HCT116 (cell line): ENCODE results near the gene AKAP1. TPM values are rescaled to one million over a fixed set of nuclear protein-coding genes. Genes with fewer than 3 reads are reported as not detected.

Experiments
- ATAC-seq: fragments of 200-7000 bp; cut with Tn5 transposase; 2 replicates; pipeline ENCODE4 v1.9.1; 2020; ENCODE audit warnings: mild to moderate bottlenecking, moderate library complexity
- BruUV-seq: library from RNA; stranded (reverse); fragments of 400-500 nt; replicated peaks from 2 replicates; lab custom pipeline; 2021; lab: Mats Ljungman, UMichigan
- CTCF ChIA-PET: fragments of 300-600 bp; sonication (Branson Sonifier 250); formaldehyde crosslinking; loops from one replicate; lab custom pipeline; 2021; ENCODE audit warnings: antibody characterized with exemption; lab: Charles Lee
- POLR2A ChIA-PET: fragments of 300-600, 350-600 bp; sonication (Branson Sonifier 250); formaldehyde crosslinking; loops from one replicate; lab custom pipeline; 2021; ENCODE audit warnings: antibody characterized with exemption; lab: Charles Lee
- RAD21 ChIA-PET, 2 experiments: fragments of 300-600 bp; sonication (Branson Sonifier 250); formaldehyde crosslinking; loops; one replicate each; lab custom pipeline; 2023; ENCODE audit warnings: low total read pairs in 2 of 2; ENCODE audit not compliant: uncharacterized antibody in 2 of 2, unreplicated experiment in 2 of 2, low non-redundant PET in 1 of 2; lab: Charles Lee
- DNase-seq: peaks from one replicate; pipeline ENCODE4 v3.0.0-alpha.2; 2010; ENCODE audit warnings: low read depth, low spot score
- H2AFZ ChIP-seq: fragments of 200-600 bp; shearing (Covaris generic), sonication (generic); 2 replicates; pipeline ENCODE4 v1.6.1; 2017; ENCODE audit warnings: low read depth, mixed run types, mixed read lengths, antibody characterized with exemption, low read length; ENCODE audit not compliant: poor library complexity, severe bottlenecking
- H3K27ac ChIP-seq: 2 replicates; pipeline ENCODE4 v1.5.1; 2012; ENCODE audit warnings: low read depth, low read length
- H3K27me3 ChIP-seq: fragments of 200-600 bp; sonication (generic); 2 replicates; pipeline ENCODE4 v1.6.1; 2016; ENCODE audit warnings: mixed run types, low read length, mixed read lengths; ENCODE audit not compliant: insufficient read depth
- H3K36me3 ChIP-seq, 2 experiments: fragments of 200-500 bp in 1 of 2; fragments of 200-600 bp in 1 of 2; sonication (Bioruptor generic) in 1 of 2; sonication (generic) in 1 of 2; 2 replicates each; pipeline versions ENCODE4 v1.5.1 to v1.6.1; 2014 to 2016; ENCODE audit warnings: low read length in 2 of 2, inconsistent platforms in 1 of 2, mixed read lengths in 1 of 2, mixed run types in 1 of 2; ENCODE audit not compliant: insufficient read depth in 2 of 2, control insufficient read depth in 1 of 2
- H3K4me1 ChIP-seq, 2 experiments: fragments of 200-600 bp in 1 of 2; sonication (generic) in 1 of 2; 2 replicates each; pipeline versions ENCODE4 v1.5.1 to v1.6.1; 2012 to 2017; ENCODE audit warnings: low read length in 2 of 2, inconsistent platforms in 1 of 2, mild to moderate bottlenecking in 1 of 2, mixed read lengths in 1 of 2, mixed run types in 1 of 2, moderate library complexity in 1 of 2; ENCODE audit not compliant: insufficient read depth in 2 of 2, control insufficient read depth in 1 of 2
- H3K4me2 ChIP-seq: fragments of 200-600 bp; sonication (generic); 2 replicates; pipeline ENCODE4 v1.6.1; 2017; ENCODE audit warnings: mixed run types, low read length, mixed read lengths
- H3K4me3 ChIP-seq, 2 experiments: fragments of 200-600 bp in 1 of 2; sonication (generic) in 1 of 2; replicated peaks in 1 of 2; 2 replicates each; pipeline ENCODE4 v1.5.1; 2011 to 2016; ENCODE audit warnings: low read length in 2 of 2, control low read depth in 1 of 2, low read depth in 1 of 2, mild to moderate bottlenecking in 1 of 2, mixed read lengths in 1 of 2, mixed run types in 1 of 2
- H3K79me2 ChIP-seq: fragments of 200-600 bp; sonication (generic); 2 replicates; pipeline ENCODE4 v1.6.1; 2017; ENCODE audit warnings: mild to moderate bottlenecking, mixed run types, low read length, moderate library complexity, mixed read lengths; ENCODE audit not compliant: insufficient read depth
- H3K9ac ChIP-seq: fragments of 200-600 bp; sonication (generic); 2 replicates; pipeline ENCODE4 v1.6.1; 2016; ENCODE audit warnings: low read length, mixed read lengths
- H3K9me2 ChIP-seq: fragments of 200-600 bp; sonication (generic), shearing (Covaris generic); 2 replicates; pipeline ENCODE4 v1.6.1; 2017; ENCODE audit warnings: mixed run types, mild to moderate bottlenecking, moderate library complexity; ENCODE audit not compliant: insufficient read depth
- H3K9me3 ChIP-seq, 2 experiments: fragments of 200-500 bp in 1 of 2; fragments of 200-600 bp in 1 of 2; sonication (Bioruptor generic) in 1 of 2; sonication (generic) in 1 of 2; 2 replicates each; pipeline ENCODE4 v1.6.1; 2014 to 2017; ENCODE audit warnings: low read length in 2 of 2, mixed read lengths in 2 of 2, inconsistent platforms in 1 of 2, low read depth in 1 of 2, mild to moderate bottlenecking in 1 of 2, mixed run types in 1 of 2, moderate library complexity in 1 of 2; ENCODE audit not compliant: control insufficient read depth in 1 of 2, insufficient read depth in 1 of 2
- H4K20me1 ChIP-seq: fragments of 200-600 bp; sonication (generic), shearing (Covaris generic); 2 replicates; pipeline ENCODE4 v1.6.1; 2017; ENCODE audit warnings: mixed run types, mild to moderate bottlenecking, moderate library complexity; ENCODE audit not compliant: insufficient read depth
- EGR1 ChIP-seq: IDR thresholded peaks from 2 replicates; pipeline ENCODE4 v1.6.1; 2012; ENCODE audit warnings: low read depth
- ELF1 ChIP-seq: IDR thresholded peaks from 2 replicates; pipeline ENCODE4 v1.6.1; 2012; ENCODE audit warnings: low read depth, borderline replicate concordance
- FOSL1 ChIP-seq: IDR thresholded peaks from 2 replicates; pipeline ENCODE4 v1.6.1; 2012; ENCODE audit warnings: low read depth
- POLR2AphosphoS5 ChIP-seq: IDR thresholded peaks from 2 replicates; pipeline ENCODE4 v1.6.1; 2011; ENCODE audit warnings: mild to moderate bottlenecking, low read depth, low read length, moderate library complexity
- intact Hi-C: fragments of 100-400 bp; cut with micrococcal nuclease; formaldehyde crosslinking; loops from 2 replicates; pipeline ENCODE4 v1.10.0; 2022
- total RNA-seq: library from RNA; stranded (reverse); gene quantifications from one replicate; pipeline ENCODE4 v1.2.1, GENCODE V29; 2021; ENCODE audit not compliant: unreplicated experiment

AKAP1 gene
- total RNA-seq, 1 experiment from 2014 or later, result 51.6 TPM

DNA sequence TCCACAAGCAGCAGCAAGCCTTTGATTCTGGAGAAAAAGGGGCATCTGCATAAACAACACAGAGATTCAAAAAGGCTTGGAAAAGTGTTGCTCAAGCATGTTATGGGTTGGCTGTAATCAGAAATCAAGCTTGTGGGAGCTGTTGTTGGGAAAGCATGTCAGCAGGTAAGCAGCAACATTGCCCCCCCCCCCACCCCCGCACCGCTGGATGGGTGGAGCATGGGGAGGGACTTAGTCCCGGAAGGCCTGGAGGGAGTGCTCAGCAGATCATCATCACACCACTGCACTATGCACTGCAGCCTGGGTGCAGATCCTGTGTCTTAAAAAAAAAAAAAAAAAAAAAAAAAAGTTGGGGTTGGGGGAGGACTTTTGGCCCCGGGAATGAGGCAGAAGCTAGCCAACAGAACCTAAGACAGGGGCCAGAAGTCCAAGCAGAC, 16.8 kb upstream of the AKAP1 start:
- intact Hi-C loops, result no loop called here
- H3K4me3 ChIP-seq, result no peak overlapping the region
- TF ChIP-seq POLR2AphosphoS5 (peak; percentile 57; the same call in 1 of the 2 replicates), EGR1 (peak; percentile 88), ELF1 (peak; percentile 43), FOSL1 (no peak)
- TF ChIP-seq, all 23 proteins: peak for 3
- ATAC-seq (peak; percentile 96), DNase-seq (no peak)
- Histone ChIP-seq H3K9me3 (no peaks in the 10 kb centered on the region), H3K79me2 (no peaks in the 10 kb centered on the region), H3K4me1 (peaks cover 10 to 20% of the 10 kb centered on the region in 2 experiments; a peak in 3 of 4 replicates), H3K9me2 (no peaks in the 10 kb centered on the region), H3K36me3 (no peaks in the 10 kb centered on the region), H3K9ac (no peak overlapping the region), H3K27me3 (no peaks in the 10 kb centered on the region), H4K20me1 (no peaks in the 10 kb centered on the region), H3K4me2 (peak overlapping the region; percentile 23; the same call in 1 of the 2 replicates), H3K27ac (no peak overlapping the region), H2AFZ (peak overlapping the region; percentile 77)
- no TSS peak for BruUV-seq
- ChIA-PET CTCF (no interaction called here), RAD21 (no interaction called here), POLR2A (no interaction called here)

DNA sequence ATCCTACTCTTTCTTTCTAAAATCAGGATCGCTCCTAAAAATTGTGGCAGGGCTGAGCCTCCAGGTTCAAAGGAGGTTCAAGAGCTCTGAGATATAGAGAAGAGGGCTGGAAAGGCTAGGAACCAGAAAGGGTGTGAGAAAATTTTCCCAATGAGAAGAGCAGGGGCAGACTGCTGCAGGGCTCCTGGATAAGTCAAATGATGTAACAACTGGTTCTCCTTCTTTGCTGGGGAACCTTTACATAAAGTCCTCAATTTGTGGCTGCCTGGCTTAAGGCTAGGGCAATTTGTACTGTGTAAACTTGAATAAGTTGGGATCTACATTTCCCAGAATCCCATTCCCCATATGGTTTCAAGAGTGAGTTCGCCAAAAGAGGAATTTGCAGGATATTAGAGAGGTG, 16.3 kb upstream of the AKAP1 start:
- ChIA-PET CTCF (no interaction called here), RAD21 (no interaction called here)

More for the DNA sequence above, 16.3 kb upstream of the AKAP1 start:
- peaks cover 10 to 20% of the 10 kb centered on the region in 2 experiments; a peak in 3 of 4 replicates for H3K4me1 ChIP-seq
- TF ChIP-seq ELF1 (0 out of 2 replicates have a peak, but pooled peaks have one; percentile 4), EGR1 (no peak)
- POLR2A ChIA-PET, result no interaction called here
- H3K9me3 ChIP-seq, result no peaks in the 10 kb centered on the region
- H4K20me1 ChIP-seq, result no peaks in the 10 kb centered on the region
- H3K36me3 ChIP-seq, result no peaks in the 10 kb centered on the region
- no peaks in the 10 kb centered on the region for H3K9me2 ChIP-seq
- DNase-seq (no peak), ATAC-seq (no peak; the same call in 1 of the 2 replicates)
- H3K27me3 ChIP-seq, result no peaks in the 10 kb centered on the region
- BruUV-seq, result no TSS peak
- no peak overlapping the region for H3K4me3 ChIP-seq
- H3K79me2 ChIP-seq, result no peaks in the 10 kb centered on the region
- H3K9ac ChIP-seq, result no peak overlapping the region
- intact Hi-C loops, result no loop called here
- peak overlapping the region; percentile 14 for H2AFZ ChIP-seq
- H3K4me2 ChIP-seq, result peak overlapping the region; percentile 23; the same call in 1 of the 2 replicates
- no peak overlapping the region for H3K27ac ChIP-seq
